Measurements from ENCODE around the gene PBX1.

The PBX1 gene

DNA sequence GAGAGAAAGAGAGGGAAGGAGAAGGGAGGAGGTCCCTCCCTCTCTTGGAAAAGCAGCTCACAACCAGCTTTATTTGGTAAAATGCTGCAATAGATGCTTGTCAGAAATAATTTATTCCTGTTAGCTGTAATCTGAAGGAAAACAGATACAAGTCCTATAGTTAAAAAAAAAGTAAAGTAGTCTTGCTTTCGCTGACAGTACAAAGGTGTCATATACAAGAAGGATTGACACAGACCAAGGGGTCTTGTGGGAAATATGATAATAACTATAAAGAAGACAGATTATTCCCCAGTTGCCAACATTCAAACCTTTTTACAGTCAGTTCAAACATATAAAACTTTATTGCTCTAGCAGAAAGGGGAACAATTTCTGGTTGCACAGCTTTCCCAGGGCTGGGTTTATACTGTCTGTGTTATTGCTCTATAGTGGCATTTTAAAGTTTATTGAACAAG is 145.0 kb downstream of the PBX1 start:
- DNase-seq = no peak

DNA sequence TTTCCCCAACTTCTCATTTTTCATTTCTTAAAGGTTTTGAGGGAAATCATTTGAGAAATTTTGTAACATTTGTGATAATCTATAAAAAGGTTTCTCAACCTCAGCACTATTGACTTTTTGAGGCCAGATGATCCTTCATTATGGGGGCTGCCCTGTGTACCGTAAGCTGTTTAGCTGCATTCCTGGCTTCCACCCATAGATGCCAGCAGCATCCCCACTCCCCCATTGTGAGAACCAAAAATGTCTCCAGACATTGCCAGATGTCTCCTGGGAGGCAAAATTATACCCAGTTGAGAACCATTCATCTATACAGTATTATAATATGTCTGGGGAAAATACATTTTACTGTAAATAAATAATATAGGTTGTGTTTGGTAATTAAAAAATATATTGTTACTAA is 146.0 kb downstream of the PBX1 start:
- no peak for DNase-seq

DNA sequence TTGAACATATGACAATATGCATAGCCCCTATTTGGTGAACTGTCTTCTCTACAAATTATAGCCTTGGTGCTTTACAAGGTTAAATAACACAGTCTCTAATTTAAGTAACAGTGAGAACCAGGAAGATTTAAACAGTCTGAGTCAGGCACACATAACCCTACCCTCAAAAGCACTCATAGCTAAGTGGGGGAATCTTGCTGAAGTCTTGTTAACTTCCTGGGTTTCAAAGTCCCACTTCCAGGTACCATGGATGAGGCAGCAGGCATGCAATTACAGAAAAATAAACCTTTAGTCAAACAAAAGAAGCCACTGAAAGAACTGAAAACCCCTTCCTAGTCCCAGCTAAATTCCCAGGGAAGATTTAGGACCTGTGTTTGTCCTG is 147.6 kb downstream of the PBX1 start:
- no peak for DNase-seq

DNA sequence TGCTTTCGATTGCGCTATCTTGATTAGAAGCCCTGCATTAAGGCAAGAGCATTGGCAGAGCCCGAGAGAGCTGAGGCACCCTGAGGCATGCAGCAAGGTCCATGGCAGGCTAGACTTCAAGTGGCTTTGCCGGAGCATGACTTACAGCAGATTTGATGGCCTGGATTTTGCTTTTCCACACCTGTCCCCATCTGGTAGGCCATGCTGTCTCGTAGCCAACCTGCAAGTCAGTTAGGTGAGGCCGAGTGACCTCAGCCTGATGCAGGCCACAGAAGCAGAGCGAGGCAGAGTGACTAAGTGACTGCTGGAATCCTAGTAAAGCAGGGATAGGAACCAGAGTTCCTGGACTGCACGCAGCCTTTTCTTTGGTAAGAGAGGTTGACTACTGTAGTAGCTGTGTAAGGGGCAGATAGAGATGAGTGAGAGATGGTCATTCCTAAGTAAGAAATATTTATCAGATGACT is 148.9 kb downstream of the PBX1 start:
- no peak for DNase-seq

DNA sequence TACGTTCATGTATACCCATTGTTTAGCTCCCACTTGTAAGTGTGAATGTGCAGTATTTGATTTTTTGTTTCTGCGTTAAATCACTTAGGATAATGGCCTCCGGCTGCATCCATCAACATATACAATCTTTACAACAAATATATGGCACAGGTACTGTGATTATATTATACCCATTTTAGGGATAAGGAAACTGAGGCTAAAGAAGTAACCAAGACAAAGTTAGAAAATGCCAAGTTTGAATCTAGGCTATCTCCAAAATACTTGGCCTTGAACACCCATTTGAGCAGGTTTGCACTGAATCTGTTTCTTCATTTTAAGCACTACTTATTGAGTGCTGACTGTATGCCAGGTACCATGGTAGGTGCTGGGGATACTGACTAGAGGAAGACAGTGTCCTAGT is 149.6 kb downstream of the PBX1 start:
- DNase-seq = no peak

DNA sequence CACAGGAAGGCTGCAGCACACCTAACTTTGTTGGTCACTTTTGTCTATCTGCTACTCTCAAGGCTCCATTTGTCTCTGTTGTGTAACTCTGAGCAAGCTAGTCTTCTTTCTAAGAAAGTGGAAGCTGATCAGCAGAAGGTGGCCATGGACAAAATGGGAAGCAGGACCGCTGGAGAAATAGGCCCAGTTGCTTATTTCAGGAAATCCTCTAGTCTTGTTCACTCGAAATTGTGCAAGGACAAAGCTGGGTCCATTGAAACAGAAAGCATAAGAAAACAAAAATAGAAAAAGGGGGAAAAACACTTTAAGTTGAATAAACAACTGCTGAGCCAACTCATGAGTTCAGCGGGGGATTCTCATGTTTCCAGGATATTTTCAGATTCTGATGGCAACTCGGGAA is 150.1 kb downstream of the PBX1 start:
- no peak for DNase-seq

DNA sequence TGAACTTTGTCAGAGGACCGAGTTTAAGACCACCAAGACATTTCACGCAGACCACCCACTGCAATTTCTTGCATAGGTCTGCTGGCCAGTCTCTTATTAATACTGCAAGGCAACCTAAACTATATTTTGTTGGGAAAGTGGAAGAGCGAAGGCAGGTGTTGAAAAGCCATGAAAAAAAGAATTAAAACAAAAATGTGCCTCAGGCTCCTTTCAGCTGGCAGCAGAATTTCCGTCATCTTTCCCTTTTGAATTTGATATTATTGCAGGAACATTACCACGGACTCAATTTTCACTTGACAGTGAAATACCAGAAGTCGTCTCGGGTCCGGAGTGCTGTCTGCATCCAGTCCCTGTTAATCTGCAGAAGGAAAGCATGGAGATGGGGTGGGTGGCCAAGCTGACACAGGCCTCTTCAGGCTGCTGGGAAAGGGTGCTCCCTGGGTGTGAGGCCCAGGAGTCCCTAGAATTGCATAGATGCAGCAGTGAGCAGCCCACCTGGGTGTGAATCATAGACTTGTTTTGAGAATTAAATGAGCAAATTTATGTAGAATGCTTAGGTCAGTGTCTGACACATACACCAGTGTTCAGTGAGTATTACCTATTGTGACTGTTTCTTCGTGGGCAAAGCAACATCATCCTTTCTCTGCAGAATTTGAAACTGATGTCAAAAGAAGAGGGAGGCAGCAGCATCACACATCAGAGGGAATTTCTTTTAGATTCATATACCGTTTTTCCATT is 150.7 kb downstream of the PBX1 start:
- DNase-seq = no peak

DNA sequence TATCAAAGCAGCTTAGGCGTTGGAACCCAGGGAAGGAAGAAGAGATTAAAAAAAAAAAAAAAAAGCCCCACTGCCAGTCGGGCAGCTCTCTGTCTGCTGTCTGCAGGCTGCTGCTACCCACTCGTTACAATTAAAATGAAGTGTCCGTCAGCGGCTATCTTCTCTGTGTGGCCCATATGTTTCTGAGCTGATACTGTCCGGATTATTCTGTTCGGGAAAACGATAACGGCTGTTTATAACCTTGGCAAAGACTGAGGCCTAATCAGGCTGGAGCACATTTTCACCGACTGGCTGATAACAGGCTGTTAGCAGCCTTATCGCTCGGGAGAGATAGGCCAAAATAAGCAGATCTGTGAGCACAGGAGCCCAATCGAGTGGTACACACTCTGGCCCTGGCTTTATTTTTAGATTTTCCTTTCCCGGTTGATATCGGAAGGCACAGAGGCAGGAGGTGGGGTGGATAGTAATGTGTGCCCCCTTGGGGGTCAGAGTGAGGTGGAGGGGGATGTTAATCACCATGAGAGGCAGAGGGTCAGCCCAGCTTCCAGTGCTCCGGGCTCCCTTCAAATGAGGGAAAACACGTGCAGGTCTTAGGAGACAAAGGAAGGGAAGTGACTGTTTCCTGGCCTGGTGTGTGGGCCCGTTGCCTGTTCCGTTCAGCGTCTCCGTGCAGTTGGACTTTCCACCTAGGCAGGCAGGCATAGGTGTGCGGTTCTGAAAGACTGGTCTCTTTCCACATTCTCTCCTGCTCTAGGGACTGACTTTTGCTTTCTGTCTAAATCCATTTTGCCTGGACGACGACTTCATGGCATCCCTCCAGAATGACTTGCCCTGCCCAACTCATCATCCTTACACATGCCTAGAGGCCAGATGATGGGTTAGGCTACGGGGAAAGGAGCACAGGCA is 153.4 kb downstream of the PBX1 start:
- DNase-seq = no peak

DNA sequence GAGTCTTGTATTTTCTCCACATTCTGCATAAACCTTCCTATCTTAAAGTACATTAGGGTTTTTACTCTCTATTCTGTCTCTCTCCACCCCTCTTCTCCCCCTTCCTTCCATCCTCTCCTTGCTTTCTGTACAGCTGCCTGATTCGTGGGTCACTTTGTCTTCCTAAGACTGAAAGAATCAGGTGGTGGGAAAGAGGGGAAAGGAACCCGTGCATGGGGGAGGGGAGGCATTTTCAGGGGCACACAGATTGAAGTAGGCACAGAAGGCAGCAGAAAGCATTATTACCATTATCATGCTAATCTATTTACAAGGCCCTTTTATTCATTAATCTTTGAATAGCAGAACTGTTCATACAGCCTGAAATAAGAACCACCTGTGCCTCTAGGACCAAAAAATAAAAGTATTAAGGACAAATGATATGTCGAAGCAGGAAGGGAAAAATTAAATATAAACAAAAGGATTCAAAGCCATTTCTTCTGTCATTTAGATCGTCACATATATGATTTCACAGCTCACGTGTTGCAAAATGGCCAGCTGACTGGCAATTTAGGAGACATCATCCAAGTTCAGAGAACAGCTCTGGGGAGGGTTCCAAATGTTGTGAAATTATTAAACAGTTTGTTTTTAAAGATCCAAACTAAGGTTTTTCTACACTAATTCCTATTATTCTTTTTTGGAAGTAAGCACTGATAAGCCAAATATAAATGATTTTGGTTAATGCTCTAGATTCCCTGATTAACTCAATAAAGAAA is 154.6 kb downstream of the PBX1 start:
- DNase-seq = no peak

DNA sequence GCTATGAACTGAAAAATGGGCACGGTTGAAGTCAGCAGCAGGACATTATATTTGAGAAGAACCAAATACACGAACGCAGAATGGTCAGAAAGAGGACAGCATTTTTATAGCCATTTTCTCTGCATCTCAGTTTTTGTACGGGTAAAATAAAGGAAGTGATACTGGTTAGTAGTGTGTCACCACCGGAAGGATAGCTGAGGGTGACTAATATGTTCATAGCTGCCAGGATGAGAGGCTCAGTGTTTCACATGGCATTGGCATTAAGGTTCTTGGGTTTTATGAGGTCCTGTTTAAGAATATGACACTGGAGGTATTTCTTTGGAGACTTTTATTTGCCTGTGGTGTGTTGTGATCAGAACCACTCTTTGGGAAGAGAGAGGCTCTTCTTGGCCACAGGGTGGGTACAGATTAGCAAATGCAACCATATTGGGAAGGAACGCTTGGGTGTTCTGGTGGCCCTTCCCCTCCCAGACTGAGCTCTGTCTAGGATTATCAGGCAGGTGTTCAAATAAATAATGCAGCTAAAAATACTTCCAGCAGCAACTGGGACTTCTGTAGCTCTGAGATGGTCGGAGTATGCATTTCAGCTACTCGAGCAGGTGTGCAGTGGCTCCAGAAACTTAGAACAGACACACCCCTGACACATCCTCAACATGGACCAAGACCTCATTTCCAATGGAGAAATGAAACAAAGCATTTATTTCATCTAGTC is 158.2 kb downstream of the PBX1 start:
- DNase-seq = no peak

DNA sequence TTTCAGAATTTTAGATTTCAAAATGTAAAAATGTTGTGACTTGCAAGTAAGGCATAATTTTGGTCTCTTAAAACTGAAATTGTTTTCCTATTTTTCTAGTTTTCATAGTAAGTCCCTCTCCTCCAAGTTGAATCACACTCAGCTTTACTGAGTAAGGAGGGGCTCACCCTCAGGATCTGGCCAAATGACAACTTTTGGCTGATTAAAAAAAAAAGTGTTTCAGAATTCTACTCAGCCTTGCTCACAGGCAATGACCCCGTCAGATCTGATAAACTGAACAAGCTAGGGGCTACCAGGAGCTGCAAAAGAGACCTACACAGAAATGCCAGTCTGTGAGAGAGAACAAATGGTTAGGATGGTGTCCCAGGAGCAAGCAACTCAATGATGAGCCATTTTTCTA is 159.8 kb downstream of the PBX1 start:
- no peak for DNase-seq

DNA sequence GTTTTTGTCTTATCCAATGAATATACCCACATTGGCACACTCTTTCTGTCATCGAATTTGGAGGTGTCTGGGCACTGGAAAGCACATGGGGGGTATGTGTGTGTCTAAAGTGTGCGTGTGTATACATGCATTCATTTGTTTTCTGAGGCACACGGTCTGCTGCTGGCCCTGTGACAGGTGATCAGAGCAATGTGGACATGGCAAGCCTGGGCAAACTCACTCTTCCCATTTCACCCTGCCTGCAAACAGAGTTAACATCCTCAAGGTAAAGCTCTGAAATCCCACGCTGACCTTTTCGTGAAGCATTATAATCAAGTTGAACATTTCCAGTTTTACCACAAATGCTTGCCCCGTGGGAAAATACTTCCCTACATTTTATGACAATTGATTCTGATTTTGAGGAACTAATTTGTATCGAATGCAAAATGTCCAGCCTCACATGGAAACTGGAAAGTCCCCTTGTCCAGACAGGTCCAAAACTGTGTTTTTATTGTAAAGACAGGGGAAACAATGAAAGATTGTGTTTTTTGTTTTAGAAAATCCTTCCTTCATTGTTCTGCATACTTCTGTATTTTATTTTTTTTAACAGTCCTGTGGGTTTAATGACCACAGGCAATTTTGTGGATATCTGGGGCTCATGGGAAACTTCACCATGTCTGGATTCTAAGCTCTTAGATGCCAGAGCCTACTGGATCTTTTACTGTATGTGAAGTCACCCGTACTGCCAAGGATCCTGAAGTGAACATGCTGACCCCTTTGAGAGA is 160.9 kb downstream of the PBX1 start:
- DNase-seq = no peak

DNA sequence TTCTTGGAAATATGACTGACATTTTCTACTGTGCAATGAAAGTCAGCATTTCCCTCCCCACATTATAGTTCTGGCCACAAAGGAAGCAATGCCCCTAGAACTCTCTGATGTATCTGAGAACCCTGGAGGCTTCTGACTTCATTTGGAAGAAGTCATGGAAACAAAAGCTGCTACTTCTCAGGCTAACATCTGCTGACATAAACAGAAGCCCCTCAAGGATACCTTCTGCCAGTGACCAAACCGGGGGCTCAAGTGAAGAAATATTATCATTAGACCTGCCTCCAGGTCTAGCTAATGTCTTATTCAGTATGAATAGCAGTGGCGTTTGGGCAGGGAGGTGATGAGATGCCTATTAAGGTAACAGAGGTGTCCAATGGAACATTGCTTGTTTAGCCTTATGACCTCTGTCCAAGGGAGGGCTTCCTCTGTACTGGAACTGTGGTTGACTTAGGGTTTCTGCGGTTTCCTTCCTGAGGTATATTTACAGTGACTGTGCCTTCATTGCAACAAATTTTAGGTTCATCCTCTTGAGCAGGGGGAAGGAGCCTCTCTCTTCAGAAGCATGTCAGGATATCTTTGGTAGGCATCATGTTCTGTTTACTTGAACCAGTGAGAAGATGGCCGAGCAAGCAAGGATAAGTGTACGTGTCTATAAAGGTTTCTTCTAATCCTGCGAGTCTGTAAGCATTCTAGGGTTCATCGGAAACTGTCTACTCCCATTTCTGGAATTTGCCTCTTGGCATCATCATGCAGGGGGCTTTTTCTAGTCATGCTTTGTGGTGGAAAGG is 161.7 kb downstream of the PBX1 start:
- no peak for DNase-seq

DNA sequence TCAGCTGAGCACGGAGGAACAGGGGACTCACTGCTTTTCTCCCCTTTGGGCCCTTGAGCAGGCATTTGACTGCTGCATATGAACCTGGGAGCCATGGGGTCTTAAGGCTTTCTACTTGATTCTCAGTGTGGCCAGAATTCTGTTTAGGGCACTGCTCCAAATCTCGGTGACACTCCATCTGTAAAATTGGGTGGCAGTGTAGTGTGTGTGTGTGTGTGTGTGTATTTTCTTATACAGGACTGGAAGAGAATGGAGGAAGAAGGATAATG is 162.2 kb downstream of the PBX1 start:
- DNase-seq = no peak

DNA sequence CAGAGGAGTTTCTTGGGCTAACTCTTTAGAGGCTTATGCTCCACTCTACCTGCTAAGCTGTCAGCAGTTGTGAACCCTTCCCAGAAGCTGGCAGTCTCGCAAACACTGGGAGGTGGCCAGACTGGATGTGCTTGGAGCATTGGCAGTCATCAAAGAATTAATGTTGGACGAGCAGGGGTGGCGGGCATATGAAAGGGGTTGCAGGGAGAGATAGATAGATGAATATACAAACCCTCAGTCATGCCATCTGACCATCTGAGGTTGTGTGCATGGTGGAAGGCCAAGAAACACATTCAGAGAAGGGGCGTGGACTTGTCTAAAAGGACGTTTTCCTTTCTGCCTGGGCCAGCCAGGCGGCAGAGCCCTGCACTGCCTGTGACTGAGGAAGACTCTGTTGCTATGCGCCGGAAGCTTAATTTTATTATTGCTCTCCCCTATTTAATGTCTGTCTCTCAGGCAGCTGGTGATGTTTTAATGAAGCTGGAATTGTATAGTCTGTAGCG is 164.4 kb downstream of the PBX1 start:
- DNase-seq = no peak

DNA sequence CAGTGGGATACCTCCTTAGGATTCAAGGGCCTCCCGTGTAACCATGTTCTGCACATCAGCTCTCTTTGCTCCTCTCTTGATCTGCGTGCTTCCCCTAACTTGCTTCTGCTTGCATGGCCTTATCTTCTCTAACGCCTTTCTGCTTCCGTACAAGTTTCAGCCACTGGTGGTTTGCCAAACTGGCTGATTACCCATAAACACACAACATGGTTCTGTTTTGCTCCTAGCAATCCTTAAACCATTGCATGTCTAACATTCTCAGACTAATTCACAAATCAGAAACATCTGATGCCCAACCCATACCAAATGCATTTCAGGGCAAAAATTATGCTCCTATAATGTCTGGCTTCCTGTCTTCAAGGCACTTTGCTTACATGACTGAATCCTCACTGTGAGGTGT is 166.4 kb downstream of the PBX1 start:
- DNase-seq = no peak

DNA sequence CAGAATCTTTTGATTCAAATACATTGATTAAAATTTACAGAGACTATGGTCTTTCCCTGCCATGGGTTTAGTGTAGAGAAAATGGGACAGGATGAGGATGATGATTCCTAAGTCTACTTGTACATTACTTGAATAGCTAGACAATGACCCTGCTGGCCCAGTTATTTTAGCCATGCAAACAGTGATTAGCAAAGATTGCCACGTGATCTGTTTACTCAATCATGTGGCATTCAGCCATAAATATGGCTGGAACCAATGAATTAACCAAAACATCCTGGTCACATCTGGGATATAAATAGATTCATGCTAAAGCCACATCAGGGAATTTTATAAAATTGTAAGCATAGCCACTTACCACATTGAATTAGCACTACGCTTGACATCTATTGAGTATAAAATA is 167.3 kb downstream of the PBX1 start:
- DNase-seq = no peak

DNA sequence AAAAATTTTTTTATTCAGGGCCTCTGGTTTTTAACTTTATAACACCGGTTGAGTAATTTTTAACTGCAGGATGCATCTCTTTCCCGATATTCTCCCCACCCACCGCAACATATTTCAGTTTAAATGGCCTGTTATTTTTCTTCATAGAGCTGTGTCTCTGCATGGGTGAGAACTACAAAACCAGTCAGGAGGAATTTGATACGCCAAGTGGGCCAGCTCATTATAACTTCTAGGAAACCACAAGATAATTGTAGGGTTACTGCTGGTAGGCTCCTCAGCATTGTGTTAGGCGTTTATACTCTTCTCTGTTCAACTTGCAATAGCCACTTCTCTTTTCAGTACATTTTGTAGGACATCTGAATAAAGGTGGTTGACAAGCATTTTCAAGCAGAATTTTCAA is 169.7 kb downstream of the PBX1 start:
- DNase-seq = no peak

DNA sequence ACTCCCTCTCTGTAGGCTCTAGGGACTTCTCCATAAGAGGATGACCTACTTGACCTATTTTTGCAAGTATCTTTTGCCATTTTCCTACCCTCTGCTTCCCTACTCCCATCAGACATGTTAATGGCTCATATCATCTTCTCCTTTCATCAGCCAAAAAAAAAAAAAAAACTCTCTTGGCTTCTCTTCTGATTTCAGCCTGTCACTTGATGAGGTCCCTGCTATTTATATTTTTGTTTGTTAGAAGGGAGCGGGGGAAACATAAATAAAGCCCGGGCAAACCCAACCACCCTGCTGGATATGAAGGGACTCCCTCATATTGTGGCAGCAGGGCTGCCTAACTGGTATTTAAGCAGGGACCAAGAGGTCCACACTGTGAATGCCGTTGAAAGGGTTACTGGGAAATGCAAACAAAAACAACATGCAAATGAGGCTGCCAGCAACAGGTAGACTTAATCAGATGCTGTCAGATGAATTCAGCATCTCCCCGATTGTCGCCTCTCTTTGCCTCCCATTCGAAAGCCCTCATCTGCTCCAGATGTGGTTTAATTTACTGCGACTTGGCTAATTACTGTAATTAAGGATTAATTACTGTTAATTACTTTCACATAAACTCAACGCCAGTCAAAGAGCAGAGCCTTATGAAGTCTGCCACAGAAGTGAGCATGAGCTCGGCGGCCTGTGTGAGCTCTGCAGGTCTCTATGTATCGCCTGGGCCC is 172.3 kb downstream of the PBX1 start:
- no peak for DNase-seq

DNA sequence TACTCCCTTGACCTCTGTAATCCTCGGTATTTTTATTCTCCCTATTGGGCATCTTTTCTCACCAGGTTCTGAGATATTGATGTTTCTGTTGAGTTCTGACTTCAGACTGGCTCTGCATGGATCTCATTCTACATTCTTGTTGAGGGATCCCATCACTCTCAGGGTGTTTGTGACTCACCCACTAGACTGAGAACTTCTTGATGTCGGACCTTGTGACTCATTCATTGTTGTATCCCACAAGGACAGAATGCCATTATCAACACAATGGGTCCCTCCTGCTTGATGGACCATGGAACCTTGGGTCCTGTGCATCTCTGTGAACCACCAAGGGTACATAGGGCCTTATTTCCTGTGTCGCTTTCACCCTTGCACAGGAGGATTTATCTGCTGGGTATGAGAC is 174.1 kb downstream of the PBX1 start:
- DNase-seq = no peak

DNA sequence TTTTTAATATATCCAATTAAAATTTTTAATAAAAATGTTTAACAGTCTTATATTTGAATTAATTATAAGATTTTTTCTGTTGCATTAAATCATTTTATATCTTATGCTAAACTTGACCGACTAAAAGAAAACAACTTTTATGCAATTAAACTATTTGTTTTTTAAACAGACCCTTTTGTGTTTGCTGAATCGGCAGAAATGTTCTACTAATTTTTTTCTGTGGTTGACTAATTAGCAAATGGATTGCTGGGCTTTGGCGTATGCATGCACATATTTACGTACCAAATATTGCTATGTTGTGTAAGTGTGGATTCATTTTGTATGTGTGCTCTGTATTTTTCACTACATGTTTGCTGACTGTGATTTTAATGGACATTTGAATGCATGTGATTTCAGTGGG is 174.8 kb downstream of the PBX1 start:
- DNase-seq = no peak
